HL-60/S4 treated with phorbol 12-myristate 13-acetate at 8.2 ng/mL for 4 days and 3 days (cell line): ENCODE results near the gene UGT1A6.
"Not testable (repeated sequence)": the region's sequence is repeated elsewhere in the genome, so short reads cannot be mapped to it uniquely, and the experiment has no call there.

Experiments
- in situ Hi-C: fragments of 300-500 bp; cut with MboI; formaldehyde crosslinking; loops from 2 replicates; pipeline ENCODE4 v1.15.0; 2022; ENCODE audit warnings: low sequenced_read_pairs

Gene UGT1A6

GRCh38 chr2:233684640-233685039 lies 8.1 kb upstream of the UGT1A6 start:
- in situ Hi-C loops: no loop called here

GRCh38 chr2:233686928-233687327 lies 5.8 kb upstream of the UGT1A6 start:
- in situ Hi-C loops: no loop called here

- in situ Hi-C loops: no loop called here
These were observed 4.3 kb upstream of the UGT1A6 start for GRCh38 chr2:233688341-233688740.

- in situ Hi-C loops: no loop called here
These were observed 3.7 kb upstream of the UGT1A6 start for GRCh38 chr2:233689031-233689430.

GRCh38 chr2:233689501-233689900 lies 3.2 kb upstream of the UGT1A6 start:
- in situ Hi-C loops: no loop called here

- in situ Hi-C loops: no loop called here
These were observed 2.2 kb upstream of the UGT1A6 start for GRCh38 chr2:233690444-233690843.

GRCh38 chr2:233691443-233692433 lies 952 bp upstream of the UGT1A6 start:
- in situ Hi-C loops: no loop called here

GRCh38 chr2:233693963-233694362 lies 1.3 kb downstream of the UGT1A6 start:
- in situ Hi-C loops: no loop called here

GRCh38 chr2:233698740-233699139 lies 6.0 kb downstream of the UGT1A6 start:
- in situ Hi-C loops: no loop called here

GRCh38 chr2:233699424-233700027 lies 6.8 kb downstream of the UGT1A6 start:
- in situ Hi-C loops: no loop called here

GRCh38 chr2:233700028-233700635 lies 7.4 kb downstream of the UGT1A6 start:
- in situ Hi-C loops: no loop called here

- in situ Hi-C loops: not testable (repeated sequence)
These were observed 8.2 kb downstream of the UGT1A6 start for GRCh38 chr2:233700842-233701241.

- in situ Hi-C loops: no loop called here
These were observed 9.5 kb downstream of the UGT1A6 start for GRCh38 chr2:233702238-233702637.

- in situ Hi-C loops: no loop called here
These were observed 13.3 kb downstream of the UGT1A6 start for GRCh38 chr2:233705911-233706506.

- in situ Hi-C loops: no loop called here
These were observed 14.0 kb downstream of the UGT1A6 start for GRCh38 chr2:233706720-233707119.

GRCh38 chr2:233707940-233708644 lies 15.4 kb downstream of the UGT1A6 start:
- in situ Hi-C loops: no loop called here

GRCh38 chr2:233708942-233709341 lies 16.3 kb downstream of the UGT1A6 start:
- in situ Hi-C loops: no loop called here

GRCh38 chr2:233711312-233712008 lies 18.8 kb downstream of the UGT1A6 start:
- in situ Hi-C loops: no loop called here

GRCh38 chr2:233712611-233713261 lies 20.0 kb downstream of the UGT1A6 start, which contains the start of gene UGT1A5:
TSS of gene UGT1A5 (plus strand) at chr2:233712907. CDS start at chr2:233712992, 85 bp downstream.
- in situ Hi-C loops: no loop called here

- in situ Hi-C loops: no loop called here
These were observed 20.5 kb downstream of the UGT1A6 start for GRCh38 chr2:233713262-233713615.
